Progenitor cell of endocrine pancreas (in vitro differentiated cells): Measurements from ENCODE around the gene DGKI. TPM values are rescaled to one million over a fixed set of nuclear protein-coding genes. Genes with fewer than 3 reads are reported as not detected.

Source experiments
- DNase-seq: peaks from one replicate; pipeline ENCODE4 v3.0.0; 2021; ENCODE audit warnings: low spot score; ENCODE audit not compliant: unreplicated experiment
- H3K27ac Mint-ChIP-seq: 2 replicates; pipeline ENCODE4 v1.8.0; 2021; ENCODE audit warnings: mild to moderate bottlenecking, moderate library complexity, mixed read lengths
- H3K27me3 Mint-ChIP-seq: 2 replicates; pipeline ENCODE4 v1.8.0; 2021; ENCODE audit warnings: mixed read lengths
- H3K36me3 Mint-ChIP-seq: 2 replicates; pipeline ENCODE4 v1.8.0; 2022; ENCODE audit warnings: mixed read lengths; ENCODE audit not compliant: insufficient read depth
- H3K4me1 Mint-ChIP-seq: 2 replicates; pipeline ENCODE4 v1.8.0; 2021; ENCODE audit warnings: low read depth, mixed read lengths
- H3K4me3 Mint-ChIP-seq: 2 replicates; pipeline ENCODE4 v1.8.0; 2021; ENCODE audit warnings: low read depth, mild to moderate bottlenecking, moderate library complexity, mixed read lengths
- H3K9me3 Mint-ChIP-seq: 2 replicates; pipeline ENCODE4 v1.8.0; 2021; ENCODE audit warnings: low read depth, mixed read lengths
- CTCF ChIP-seq: fragments of 200-600 bp; sonication (generic); IDR thresholded peaks from one replicate; pipeline ENCODE4 v1.5.0; 2021; ENCODE audit warnings: antibody characterized with exemption, mild to moderate bottlenecking; ENCODE audit not compliant: unreplicated experiment
- total RNA-seq: library from RNA; stranded (reverse); gene quantifications from 2 replicates; pipeline ENCODE4 v1.2.1, GENCODE V29; 2021

DGKI gene
- total RNA-seq, 1 donor from 2014 or later = 0.41 TPM

- H3K9me3 Mint-ChIP-seq = no peaks in the 10 kb centered on the region
- H3K4me1 Mint-ChIP-seq = no peaks in the 10 kb centered on the region
- H3K27ac Mint-ChIP-seq = peak overlapping the region; percentile 17
- no peak for TF ChIP-seq CTCF
- no peaks in the 10 kb centered on the region for H3K27me3 Mint-ChIP-seq
- peaks cover 49% of the 10 kb centered on the region for H3K36me3 Mint-ChIP-seq
- DNase-seq = no peak
- H3K4me3 Mint-ChIP-seq = no peak overlapping the region
Observed at GRCh38 chr7:137878333-137878961, 31.7 kb upstream of the DGKI start.

DNA sequence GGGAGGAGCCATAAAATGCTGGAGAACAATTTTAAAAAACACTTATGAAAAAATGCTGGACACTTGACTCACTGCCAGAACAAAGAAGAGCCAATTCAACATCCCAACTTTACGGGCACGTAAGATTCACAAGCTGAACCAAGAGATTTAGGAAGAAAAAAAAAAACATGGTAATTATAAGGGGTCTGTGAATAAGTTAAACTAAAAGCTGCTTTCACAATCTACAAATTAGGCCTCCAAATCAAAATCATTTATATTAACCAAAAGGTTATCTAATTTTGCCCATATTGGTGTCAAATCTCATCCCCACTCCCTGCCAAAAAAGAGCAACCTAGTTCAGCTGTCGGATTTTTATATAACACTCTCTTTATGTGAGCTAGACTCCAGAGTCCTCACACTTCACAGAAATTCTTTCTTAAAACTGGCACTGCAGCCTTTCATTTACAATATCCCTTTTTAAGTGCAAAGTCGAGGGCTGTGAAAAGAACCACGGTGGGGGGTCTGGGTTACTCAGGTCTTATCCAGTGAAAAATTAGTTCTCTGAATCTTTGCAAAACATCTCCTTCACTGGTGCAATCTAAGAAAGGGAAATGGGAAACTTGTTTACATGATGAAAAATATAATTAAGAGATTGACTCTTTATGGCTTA lies 30.4 kb upstream of the DGKI start:
- no peaks in the 10 kb centered on the region for H3K27me3 Mint-ChIP-seq
- no peak overlapping the region for H3K27ac Mint-ChIP-seq
- DNase-seq = no peak
- TF ChIP-seq CTCF = no peak
- H3K9me3 Mint-ChIP-seq = no peaks in the 10 kb centered on the region
- peaks cover 38% of the 10 kb centered on the region for H3K36me3 Mint-ChIP-seq
- no peak overlapping the region for H3K4me3 Mint-ChIP-seq
- no peaks in the 10 kb centered on the region for H3K4me1 Mint-ChIP-seq

GRCh38 chr7:137875746-137876145 lies 29.0 kb upstream of the DGKI start:
- TF ChIP-seq CTCF = no peak
- no peak for DNase-seq
- Mint-ChIP-seq H3K9me3 (no peaks in the 10 kb centered on the region), H3K27ac (no peak overlapping the region), H3K4me1 (no peaks in the 10 kb centered on the region), H3K4me3 (no peak overlapping the region), H3K27me3 (no peaks in the 10 kb centered on the region), H3K36me3 (peaks cover 36% of the 10 kb centered on the region)

DNA sequence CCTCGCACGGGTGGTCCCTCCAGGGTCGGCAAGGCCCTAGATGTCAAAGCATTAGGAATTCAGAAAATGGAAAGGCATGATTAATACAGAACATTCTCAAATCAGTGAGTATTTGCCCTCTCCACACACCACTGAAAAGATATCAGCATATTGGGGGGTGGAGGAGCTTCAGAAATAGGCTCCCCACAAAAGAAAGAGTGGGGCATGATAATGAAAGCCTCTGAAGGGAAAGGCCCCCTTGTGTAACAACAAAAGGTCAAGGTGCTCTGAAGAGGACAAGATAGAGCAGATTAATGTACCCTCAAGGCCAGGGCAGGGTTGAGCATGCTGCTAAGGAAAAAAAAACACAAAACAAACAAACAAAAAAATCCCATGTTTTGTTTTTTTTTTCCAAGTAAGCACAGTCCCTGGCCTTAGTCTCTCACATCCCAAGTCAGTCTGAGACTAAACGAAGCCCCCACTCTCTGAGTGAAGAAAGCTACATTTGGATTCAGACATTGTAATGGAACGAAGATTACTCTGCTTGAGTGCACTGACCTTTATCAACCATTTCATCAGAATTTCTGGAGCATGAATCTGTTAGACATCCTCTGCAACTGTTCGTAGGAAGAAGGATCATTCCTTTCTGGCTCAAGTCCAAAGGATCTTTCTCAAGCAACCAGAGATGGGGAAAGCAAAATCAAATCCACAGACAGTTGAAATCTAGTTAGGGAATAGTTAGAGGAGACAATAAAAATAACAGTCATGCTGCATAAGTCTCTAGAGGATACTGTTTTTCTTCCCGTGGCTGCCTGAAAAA lies 27.4 kb upstream of the DGKI start:
- no peak for TF ChIP-seq CTCF
- no peak for DNase-seq

GRCh38 chr7:137873524-137873923 lies 26.8 kb upstream of the DGKI start:
- H3K36me3 Mint-ChIP-seq = peaks cover 25% of the 10 kb centered on the region

More for the DNA sequence above, 27.4 kb upstream of the DGKI start:
- Mint-ChIP-seq H3K4me3 (no peak overlapping the region), H3K9me3 (peaks cover 3% of the 10 kb centered on the region), H3K4me1 (no peaks in the 10 kb centered on the region), H3K27me3 (no peaks in the 10 kb centered on the region), H3K36me3 (peaks cover 29% of the 10 kb centered on the region), H3K27ac (peak overlapping the region; percentile 34)

More at GRCh38 chr7:137873524-137873923, 26.8 kb upstream of the DGKI start:
- H3K27me3 Mint-ChIP-seq = no peaks in the 10 kb centered on the region
- H3K4me3 Mint-ChIP-seq = no peak overlapping the region
- H3K9me3 Mint-ChIP-seq = peaks cover 3% of the 10 kb centered on the region
- TF ChIP-seq CTCF = no peak
- peak overlapping the region; percentile 34 for H3K27ac Mint-ChIP-seq
- no peak for DNase-seq
- no peaks in the 10 kb centered on the region for H3K4me1 Mint-ChIP-seq
